HepG2 (cell line): ENCODE measurements around the gene GDF2.

Source experiments
- EP300 ChIP-seq, 3 experiments: sonication (generic) in 1 of 3; formaldehyde crosslinking in 1 of 3; IDR thresholded peaks; 2 replicates each; pipeline versions ENCODE4 v1.5.1 to v1.6.1; 2011 to 2020; ENCODE audit warnings: low read depth in 2 of 3, low read length in 2 of 3, borderline replicate concordance in 1 of 3, improper control_type of control experiment in 1 of 3, mild to moderate bottlenecking in 1 of 3, missing genetic modification reagents in 1 of 3, moderate library complexity in 1 of 3
- HNRNPLL ChIP-seq: fragments of 200-400 bp; formaldehyde crosslinking; IDR thresholded peaks from 2 replicates; pipeline ENCODE4 v1.6.1; 2017; ENCODE audit warnings: mild to moderate bottlenecking, low read depth, low read length; ENCODE audit not compliant: poor library complexity, severe bottlenecking
- KDM2A ChIP-seq: sonication (generic); formaldehyde crosslinking; IDR thresholded peaks from 2 replicates; pipeline ENCODE4 v1.4.0; 2020; ENCODE audit warnings: low read depth, missing genetic modification reagents, borderline replicate concordance
- MAX ChIP-seq: IDR thresholded peaks from 2 replicates; pipeline ENCODE4 v1.6.1; 2012; ENCODE audit warnings: inconsistent platforms
- SOX6 ChIP-seq, 2 experiments: fragments of 450-650 bp in 1 of 2; sonication (generic) in 1 of 2; formaldehyde crosslinking in 1 of 2; IDR thresholded peaks; 2 replicates each; pipeline versions ENCODE4 v1.4.0 to v1.6.1; 2017 to 2020; ENCODE audit warnings: antibody characterized with exemption in 1 of 2, mild to moderate bottlenecking in 1 of 2, missing genetic modification reagents in 1 of 2
- ZNF274 ChIP-seq: sonication (generic); formaldehyde crosslinking; IDR thresholded peaks from 2 replicates; pipeline ENCODE4 v1.5.1; 2020; ENCODE audit warnings: mild to moderate bottlenecking, missing genetic modification reagents
- TF ChIP-seq, protein P1 (sequence below): IDR thresholded peaks from 2 replicates; pipeline ENCODE4 v1.6.1; 2016; ENCODE audit warnings: missing genetic modification reagents, missing compliant biosample characterization

DNA sequence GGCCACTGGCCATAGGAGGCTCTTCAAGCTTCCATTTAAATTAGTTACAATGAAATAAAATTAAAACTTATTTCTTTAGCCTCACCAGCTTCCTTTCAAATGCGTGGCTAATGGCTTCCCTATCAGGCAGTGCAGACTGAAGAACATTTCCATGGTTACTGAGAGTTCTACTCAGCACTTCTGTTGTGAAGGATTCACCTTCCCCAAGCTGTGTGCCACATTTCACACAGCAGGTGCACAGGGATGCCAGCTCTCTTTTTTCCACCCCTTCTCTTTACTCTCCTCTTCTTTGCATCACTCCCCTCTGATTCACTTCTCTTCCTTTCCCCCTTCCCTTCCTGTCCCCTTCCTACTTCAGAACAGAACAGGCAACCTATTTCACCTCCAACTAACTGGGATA, 833 bp downstream of the GDF2 start:
- TF ChIP-seq KDM2A (CRISPR knock-in tag) (no peak), SOX6 (IDR thresholded peaks at IDR 0.05) (no peak), SOX6 (CRISPR knock-in tag; IDR thresholded peaks at IDR 0.05) (no peak), EP300 (IDR thresholded peaks at IDR 0.05; ENCODE audit: low read depth in 2 of 2, low read length in 2 of 2) (no peak), EP300 (CRISPR knock-in tag; IDR thresholded peaks at IDR 0.05; ENCODE audit: borderline replicate concordance) (no peak), HNRNPLL (no peak), MAX (no peak), ZNF274 (CRISPR knock-in tag) (no peak)
- TF ChIP-seq, protein P1, sequence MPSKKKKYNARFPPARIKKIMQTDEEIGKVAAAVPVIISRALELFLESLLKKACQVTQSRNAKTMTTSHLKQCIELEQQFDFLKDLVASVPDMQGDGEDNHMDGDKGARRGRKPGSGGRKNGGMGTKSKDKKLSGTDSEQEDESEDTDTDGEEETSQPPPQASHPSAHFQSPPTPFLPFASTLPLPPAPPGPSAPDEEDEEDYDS = no peak
